Neural cell (in vitro differentiated cells): ENCODE measurements around the gene VDAC1. TPM values are rescaled to one million over a fixed set of nuclear protein-coding genes. Genes with fewer than 3 reads are reported as not detected.

Experiments used
- H2AFZ ChIP-seq: fragments of 200-600, 300-800 bp; sonication (generic), shearing (Covaris generic); 2 replicates; pipeline ENCODE4 v1.6.0; 2014; ENCODE audit warnings: low read depth, mild to moderate bottlenecking, antibody characterized with exemption, low read length, moderate library complexity
- H3F3A ChIP-seq: fragments of 200-600 bp; shearing (Covaris generic); 2 replicates; pipeline ENCODE4 v1.6.1; 2016; ENCODE audit warnings: mild to moderate bottlenecking, moderate library complexity, mixed read lengths, antibody characterized with exemption, low read length; ENCODE audit not compliant: insufficient read depth, poor library complexity, severe bottlenecking
- H3K27ac ChIP-seq: fragments of 200-600, 300-800 bp; sonication (generic), shearing (Covaris generic); 2 replicates; pipeline ENCODE4 v1.5.1; 2014; ENCODE audit warnings: mild to moderate bottlenecking, low read length, moderate library complexity
- H3K27me3 ChIP-seq: fragments of 300-800, 200-600 bp; sonication (generic), shearing (Covaris generic); 2 replicates; pipeline ENCODE4 v1.6.0; 2014; ENCODE audit warnings: mild to moderate bottlenecking, low read depth, low read length, moderate library complexity; ENCODE audit not compliant: insufficient read depth
- H3K36me3 ChIP-seq: fragments of 300-800, 200-600 bp; sonication (generic), shearing (Covaris generic); 2 replicates; pipeline ENCODE4 v1.5.1; 2014; ENCODE audit warnings: mild to moderate bottlenecking, antibody characterized with exemption, low read length, moderate library complexity; ENCODE audit not compliant: insufficient read depth
- H3K4me2 ChIP-seq: fragments of 300-800, 200-600 bp; sonication (generic), shearing (Covaris generic); 2 replicates; pipeline ENCODE4 v1.6.0; 2014; ENCODE audit warnings: mild to moderate bottlenecking, low read length
- H3K4me3 ChIP-seq: fragments of 300-800, 200-600 bp; sonication (generic), shearing (Covaris generic); 2 replicates; pipeline ENCODE4 v1.5.1; 2014; ENCODE audit warnings: mild to moderate bottlenecking, low read length, moderate library complexity
- H3K79me2 ChIP-seq: fragments of 200-600 bp; shearing (Covaris generic); replicated peaks from 2 replicates; pipeline ENCODE4 v1.6.0; 2014; ENCODE audit warnings: mild to moderate bottlenecking, low read length, moderate library complexity; ENCODE audit not compliant: insufficient read depth
- H3K9ac ChIP-seq: fragments of 300-800, 200-600 bp; sonication (generic), shearing (Covaris generic); 2 replicates; pipeline ENCODE4 v1.6.1; 2016; ENCODE audit warnings: mild to moderate bottlenecking, low read length, mixed read lengths
- H3K9me2 ChIP-seq: fragments of 200-600 bp; shearing (Covaris generic); 2 replicates; pipeline ENCODE4 v1.6.1; 2016; ENCODE audit warnings: mild to moderate bottlenecking, low read length, mixed read lengths; ENCODE audit not compliant: insufficient read depth
- H3K9me3 ChIP-seq: fragments of 200-600, 300-800 bp; sonication (generic), shearing (Covaris generic); 2 replicates; pipeline ENCODE4 v1.6.1; 2016; ENCODE audit warnings: mild to moderate bottlenecking, mixed run types, low read length, moderate library complexity, mixed read lengths
- H4K20me1 ChIP-seq: fragments of 200-600 bp; shearing (Covaris generic); 2 replicates; pipeline ENCODE4 v1.6.1; 2016; ENCODE audit warnings: mild to moderate bottlenecking, mixed run types; ENCODE audit not compliant: insufficient read depth
- CTCF ChIP-seq: fragments of 450-650 bp; IDR thresholded peaks from 2 replicates; pipeline ENCODE4 v1.5.1; 2014; ENCODE audit warnings: antibody characterized with exemption, mild to moderate bottlenecking, moderate library complexity; ENCODE audit not compliant: poor library complexity, severe bottlenecking
- EP300 ChIP-seq: fragments of 450-650 bp; conservative IDR thresholded peaks from 2 replicates; pipeline ENCODE4 v1.6.1; 2014; ENCODE audit warnings: antibody characterized with exemption, mild to moderate bottlenecking, moderate library complexity; ENCODE audit not compliant: poor library complexity, severe bottlenecking
- EZH2 ChIP-seq: fragments of 200-600, 300-800 bp; shearing (Covaris generic), sonication (generic); IDR thresholded peaks from 2 replicates; pipeline ENCODE4 v1.6.1; 2014; ENCODE audit warnings: antibody characterized with exemption, low read length, borderline replicate concordance, mild to moderate bottlenecking; ENCODE audit not compliant: insufficient read depth, poor library complexity, severe bottlenecking
- MXI1 ChIP-seq: fragments of 450-650 bp; conservative IDR thresholded peaks from 2 replicates; pipeline ENCODE4 v1.6.1; 2014; ENCODE audit warnings: antibody characterized with exemption, mild to moderate bottlenecking; ENCODE audit not compliant: poor library complexity, severe bottlenecking
- POLR2AphosphoS5 ChIP-seq: IDR thresholded peaks from 2 replicates; pipeline ENCODE4 v1.6.1; 2012
- RAD21 ChIP-seq: fragments of 450-650 bp; conservative IDR thresholded peaks from 2 replicates; pipeline ENCODE4 v1.6.1; 2014; ENCODE audit warnings: antibody characterized with exemption, mild to moderate bottlenecking, moderate library complexity
- REST ChIP-seq: IDR thresholded peaks from 2 replicates; pipeline ENCODE4 v1.6.1; 2012; ENCODE audit warnings: borderline replicate concordance
- SMC3 ChIP-seq: fragments of 450-650 bp; conservative IDR thresholded peaks from 2 replicates; pipeline ENCODE4 v1.6.1; 2014; ENCODE audit warnings: antibody characterized with exemption, mild to moderate bottlenecking, moderate library complexity; ENCODE audit not compliant: poor library complexity
- TAF1 ChIP-seq: IDR thresholded peaks from 2 replicates; pipeline ENCODE4 v1.6.1; 2012; ENCODE audit warnings: low read depth
- polyA plus RNA-seq: library from polyadenylated mRNA; depleted of rRNA; stranded (reverse); fragments of >200 nt; gene quantifications from 2 replicates; pipeline ENCODE4 v1.2.3, GENCODE V29; 2014

The VDAC1 gene
- polyA plus RNA-seq, 1 donor from 2014 or later, result 307 TPM

- Histone ChIP-seq H3K79me2 (peaks cover 85% of the 10 kb centered on the region), H3K9me3 (no peaks in the 10 kb centered on the region), H3F3A (no peaks in the 10 kb centered on the region), H3K9ac (no peak overlapping the region), H2AFZ (no peak overlapping the region), H3K4me2 (no peak overlapping the region), H3K9me2 (no peaks in the 10 kb centered on the region), H3K36me3 (no peaks in the 10 kb centered on the region), H3K4me3 (no peak overlapping the region), H4K20me1 (peaks cover 15% of the 10 kb centered on the region), H3K27me3 (no peaks in the 10 kb centered on the region), H3K27ac (no peak overlapping the region)
- TF ChIP-seq TAF1, result no peak
- TF ChIP-seq REST, result no peak
Observed at GRCh38 chr5:133998807-133999206, 6.0 kb downstream of the VDAC1 start.

DNA sequence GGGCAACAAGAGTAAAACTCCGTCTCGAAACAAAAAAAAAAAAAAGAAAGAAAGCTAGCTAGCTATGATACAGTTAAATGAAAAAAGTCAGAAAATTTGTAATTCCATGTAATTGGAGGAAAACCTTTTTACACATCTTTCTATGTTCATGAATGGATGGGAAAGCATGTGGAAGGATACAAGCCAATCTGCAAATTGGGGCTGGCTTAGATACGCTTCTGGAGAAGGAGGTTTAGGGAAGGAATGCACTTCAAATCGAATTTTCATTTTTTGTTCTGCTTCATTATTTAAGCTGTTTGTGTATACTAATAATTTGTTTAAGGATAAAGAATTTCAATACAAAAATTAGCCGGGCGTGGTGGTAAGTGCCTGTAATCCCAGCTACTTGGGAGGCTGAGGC is 6.7 kb downstream of the VDAC1 start:
- Histone ChIP-seq H4K20me1 (peaks cover 11% of the 10 kb centered on the region), H3K27me3 (no peaks in the 10 kb centered on the region), H3K79me2 (peaks cover 85% of the 10 kb centered on the region), H3F3A (no peaks in the 10 kb centered on the region), H3K4me3 (no peak overlapping the region), H3K9ac (no peak overlapping the region), H3K27ac (no peak overlapping the region), H2AFZ (no peak overlapping the region), H3K9me3 (no peaks in the 10 kb centered on the region), H3K36me3 (no peaks in the 10 kb centered on the region), H3K4me2 (no peak overlapping the region), H3K9me2 (no peaks in the 10 kb centered on the region)
- no peak for TF ChIP-seq SMC3
- TF ChIP-seq POLR2AphosphoS5, result no peak
- TF ChIP-seq MXI1, result no peak
- no peak for TF ChIP-seq REST
- TF ChIP-seq RAD21, result no peak
- TF ChIP-seq EZH2, result no peak
- no peak for TF ChIP-seq EP300
- no peak for TF ChIP-seq TAF1
- TF ChIP-seq CTCF, result no peak
